HUES6 (cell line): Measurements from ENCODE around the gene MAPK8IP3.

Experiments used
- H3K27ac ChIP-seq: 2 replicates; pipeline ENCODE4 v1.7.0; 2013; ENCODE audit warnings: low read depth, mild to moderate bottlenecking, low read length, inconsistent platforms
- H3K27me3 ChIP-seq: 2 replicates; pipeline ENCODE4 v1.6.1; 2013; ENCODE audit warnings: low read length; ENCODE audit not compliant: control insufficient read depth, insufficient read depth
- H3K36me3 ChIP-seq: 2 replicates; pipeline ENCODE4 v1.6.1; 2013; ENCODE audit warnings: low read length; ENCODE audit not compliant: control insufficient read depth, insufficient read depth
- H3K4me1 ChIP-seq: 2 replicates; pipeline ENCODE4 v1.6.1; 2013; ENCODE audit warnings: low read length; ENCODE audit not compliant: control insufficient read depth, insufficient read depth
- H3K4me3 ChIP-seq: 2 replicates; pipeline ENCODE4 v1.5.1; 2013; ENCODE audit warnings: low read depth, low read length
- H3K9ac ChIP-seq: one replicate; pipeline ENCODE4 v1.6.1; 2013; ENCODE audit warnings: mild to moderate bottlenecking, low read length
- H3K9me3 ChIP-seq: 2 replicates; pipeline ENCODE4 v1.6.1; 2013; ENCODE audit warnings: low read depth, low read length; ENCODE audit not compliant: control insufficient read depth, insufficient read depth

The MAPK8IP3 gene

DNA sequence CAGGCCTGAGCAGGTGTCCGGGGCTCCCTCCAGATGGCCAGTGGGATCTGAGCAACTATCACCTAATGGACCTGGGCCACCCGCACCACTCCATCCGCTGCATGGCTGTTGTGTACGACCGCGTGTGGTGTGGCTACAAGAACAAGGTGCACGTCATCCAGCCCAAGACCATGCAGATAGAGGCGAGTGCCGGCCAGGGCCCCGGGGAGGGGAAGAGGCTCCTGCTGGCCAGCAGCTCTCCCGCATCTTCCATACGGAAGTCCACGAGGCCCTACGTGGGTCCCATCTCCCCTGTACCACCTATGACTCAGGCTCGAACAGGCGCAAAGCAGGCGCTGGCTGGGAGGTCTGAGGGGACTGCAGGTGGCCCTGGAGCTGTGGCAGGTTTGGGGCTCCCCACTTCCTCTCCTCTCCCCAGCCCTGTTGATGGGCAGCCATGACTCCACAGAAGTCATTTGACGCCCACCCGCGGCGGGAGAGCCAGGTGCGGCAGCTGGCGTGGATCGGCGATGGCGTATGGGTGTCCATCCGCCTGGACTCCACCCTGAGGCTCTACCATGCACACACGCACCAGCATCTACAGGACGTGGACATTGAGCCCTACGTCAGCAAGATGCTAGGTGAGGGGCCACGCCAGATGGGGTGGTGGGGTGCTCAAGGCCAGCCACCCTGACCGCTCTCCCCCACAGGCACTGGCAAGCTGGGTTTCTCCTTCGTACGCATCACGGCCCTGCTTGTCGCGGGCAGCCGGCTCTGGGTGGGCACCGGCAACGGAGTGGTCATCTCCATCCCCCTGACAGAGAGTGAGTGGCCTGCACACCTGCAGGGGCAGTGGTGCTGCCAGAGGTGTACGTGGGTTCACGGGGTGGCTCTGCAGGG is 61.4 kb downstream of the MAPK8IP3 start:
- peaks cover 52% of the 10 kb centered on the region for H3K36me3 ChIP-seq

DNA sequence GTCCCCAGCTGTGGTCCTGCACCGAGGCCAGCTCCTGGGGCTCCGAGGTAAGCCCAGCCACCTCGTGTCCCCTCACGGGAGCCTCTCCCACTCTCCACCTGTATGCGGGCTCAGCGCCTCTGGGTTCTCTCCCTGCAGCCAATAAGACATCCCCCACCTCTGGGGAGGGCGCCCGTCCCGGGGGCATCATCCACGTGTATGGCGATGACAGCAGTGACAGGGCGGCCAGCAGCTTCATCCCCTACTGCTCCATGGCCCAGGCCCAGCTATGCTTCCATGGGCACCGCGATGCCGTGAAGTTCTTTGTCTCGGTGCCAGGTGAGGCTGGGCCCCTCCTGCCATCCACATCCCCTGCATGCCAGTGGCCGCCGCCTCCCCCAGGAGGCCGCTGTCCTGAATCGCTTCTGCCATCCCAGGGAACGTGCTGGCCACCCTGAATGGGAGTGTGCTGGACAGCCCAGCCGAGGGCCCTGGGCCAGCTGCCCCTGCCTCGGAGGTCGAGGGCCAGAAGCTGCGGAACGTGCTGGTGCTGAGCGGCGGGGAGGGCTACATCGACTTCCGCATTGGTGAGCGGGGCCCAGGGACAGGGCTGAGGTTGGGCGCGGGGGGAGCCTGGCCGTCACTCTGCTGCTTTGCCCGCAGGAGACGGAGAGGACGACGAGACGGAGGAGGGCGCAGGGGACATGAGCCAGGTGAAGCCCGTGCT is 62.2 kb downstream of the MAPK8IP3 start:
- Histone ChIP-seq H3K27me3 (no peaks in the 10 kb centered on the region), H3K9ac (no peak overlapping the region), H3K4me1 (peaks cover 15% of the 10 kb centered on the region), H3K4me3 (no peak overlapping the region), H3K36me3 (peaks cover 45% of the 10 kb centered on the region), H3K9me3 (no peaks in the 10 kb centered on the region), H3K27ac (no peak overlapping the region)

More for the DNA sequence above, 61.4 kb downstream of the MAPK8IP3 start:
- Histone ChIP-seq H3K9me3 (no peaks in the 10 kb centered on the region), H3K27ac (no peak overlapping the region), H3K27me3 (no peaks in the 10 kb centered on the region), H3K9ac (no peak overlapping the region), H3K4me3 (no peak overlapping the region), H3K4me1 (peaks cover 15% of the 10 kb centered on the region)

DNA sequence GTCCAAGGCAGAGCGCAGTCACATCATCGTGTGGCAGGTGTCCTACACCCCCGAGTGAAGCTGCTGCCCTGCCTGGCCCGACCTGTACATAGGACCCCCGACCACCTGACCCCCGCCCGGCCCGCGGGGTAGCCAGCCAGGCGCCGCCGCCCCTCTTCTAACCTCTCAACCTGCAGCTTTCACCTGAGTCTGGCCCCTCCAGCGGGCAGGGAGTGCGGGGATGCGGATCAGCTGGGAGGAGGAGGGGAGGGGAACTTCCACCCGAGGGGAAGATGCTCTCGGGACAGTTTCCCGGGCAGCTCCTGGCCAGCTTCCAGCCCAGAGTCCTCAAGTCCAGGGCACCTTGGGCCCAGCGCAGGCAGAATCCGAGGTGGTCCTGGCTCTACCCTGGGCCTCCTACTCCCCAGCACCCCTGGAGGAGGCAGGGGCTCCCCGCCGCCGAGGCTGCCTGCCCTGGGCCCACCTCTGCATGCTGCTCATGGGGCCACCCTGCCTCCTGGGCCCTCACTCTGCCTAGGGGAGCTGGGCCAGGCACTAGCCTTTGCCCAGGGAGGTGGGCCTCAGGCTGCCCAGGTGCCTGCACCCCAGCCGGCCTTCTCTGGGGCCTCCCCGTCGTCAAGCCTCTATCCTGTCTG is 62.9 kb downstream of the MAPK8IP3 start:
- Histone ChIP-seq H3K4me1 (peaks cover 14% of the 10 kb centered on the region), H3K27ac (no peak overlapping the region), H3K36me3 (peaks cover 45% of the 10 kb centered on the region)

DNA sequence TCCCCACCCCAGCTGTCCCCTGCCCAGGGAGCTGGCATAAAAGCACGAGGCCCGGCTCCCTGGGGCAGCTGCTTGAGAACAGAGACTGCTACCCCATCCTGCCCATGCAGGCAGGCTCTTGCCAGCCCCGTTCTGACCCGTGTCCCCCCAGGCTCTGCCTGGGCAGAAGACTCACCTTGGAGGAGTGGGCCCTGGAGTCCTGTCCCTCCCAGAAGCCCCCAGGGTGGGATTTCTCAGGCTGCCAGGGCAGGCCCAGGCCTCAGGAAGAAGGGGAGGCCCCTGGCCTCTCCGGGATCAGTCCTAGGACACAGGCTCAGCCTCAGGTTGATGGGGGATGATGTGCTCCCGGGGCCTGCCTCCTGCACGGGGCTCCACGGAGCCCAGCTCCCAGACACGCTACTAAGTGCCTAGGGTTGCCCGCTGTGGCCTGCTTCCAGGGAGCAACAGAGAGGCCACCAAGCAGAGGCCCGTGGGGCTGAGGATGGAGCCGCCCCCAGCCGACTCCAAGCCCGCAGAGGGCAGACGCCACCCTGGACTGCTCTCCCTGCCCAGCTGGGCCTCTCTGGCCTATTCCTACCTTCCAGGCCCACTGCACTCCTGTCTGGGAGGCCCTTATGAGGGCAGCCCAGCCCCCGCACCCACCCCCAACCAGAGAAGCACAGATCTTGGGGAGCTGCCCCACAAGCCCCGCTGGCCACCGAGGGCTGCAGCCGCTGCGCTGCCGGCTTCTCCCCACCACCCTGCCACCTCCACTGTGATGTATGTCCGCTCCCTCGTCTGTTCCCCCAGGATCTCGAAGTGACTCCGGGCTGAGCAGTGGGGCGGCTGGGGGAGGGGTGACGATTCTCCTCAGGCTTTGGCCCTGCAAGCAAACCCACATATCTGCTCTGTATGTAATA is 63.7 kb downstream of the MAPK8IP3 start:
- peak overlapping the region; percentile 99 for H3K4me3 ChIP-seq
- peaks cover 46% of the 10 kb centered on the region for H3K36me3 ChIP-seq
- no peaks in the 10 kb centered on the region for H3K9me3 ChIP-seq
- no peak overlapping the region for H3K9ac ChIP-seq
- no peaks in the 10 kb centered on the region for H3K27me3 ChIP-seq
- peaks cover 15% of the 10 kb centered on the region for H3K4me1 ChIP-seq
- no peak overlapping the region for H3K27ac ChIP-seq

More for the DNA sequence above, 62.9 kb downstream of the MAPK8IP3 start:
- no peak overlapping the region for H3K9ac ChIP-seq
- H3K4me3 ChIP-seq: no peak overlapping the region
- no peaks in the 10 kb centered on the region for H3K9me3 ChIP-seq
- H3K27me3 ChIP-seq: no peaks in the 10 kb centered on the region

DNA sequence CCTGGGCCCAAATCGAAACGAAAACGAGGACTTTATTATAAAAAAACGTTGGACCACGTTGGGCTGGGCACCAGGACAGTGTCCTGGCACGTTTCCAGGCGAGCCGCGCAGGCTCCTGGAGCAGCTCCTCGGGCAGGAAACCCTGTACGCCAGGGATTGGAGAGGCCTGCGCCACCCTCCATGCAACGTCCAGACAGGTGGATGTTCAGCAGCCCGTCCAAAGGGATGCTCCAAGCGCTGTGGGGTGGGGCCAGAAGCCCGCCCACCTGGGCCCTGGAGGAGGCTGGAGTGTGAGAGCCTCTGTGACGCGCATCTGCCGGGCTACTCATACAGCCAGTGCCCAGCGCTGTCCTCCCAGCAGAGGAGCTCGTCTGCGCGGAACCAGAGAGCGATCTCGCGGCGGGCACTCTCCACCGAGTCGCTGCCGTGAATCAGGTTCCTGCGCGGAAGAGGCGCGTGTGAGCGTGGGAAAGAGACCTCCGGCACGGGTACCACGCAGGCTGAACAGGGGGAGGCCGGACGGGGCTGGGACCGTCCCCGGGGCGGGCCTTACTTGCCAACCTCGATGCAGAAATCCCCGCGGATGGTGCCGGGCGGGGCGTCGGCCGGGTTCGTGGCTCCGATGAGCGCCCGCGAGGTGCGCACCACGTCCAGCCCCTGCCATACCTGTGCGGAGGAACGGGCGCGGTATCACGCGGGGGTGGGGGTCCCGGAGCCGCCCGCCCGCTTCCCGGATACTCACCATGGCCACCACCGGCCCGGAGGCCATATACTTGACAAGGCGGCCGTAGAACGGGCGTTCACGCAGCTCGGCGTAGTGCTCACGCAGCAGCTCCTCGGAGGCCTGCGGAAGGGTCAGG is 64.6 kb downstream of the MAPK8IP3 start:
- peaks cover 15% of the 10 kb centered on the region for H3K4me1 ChIP-seq

DNA sequence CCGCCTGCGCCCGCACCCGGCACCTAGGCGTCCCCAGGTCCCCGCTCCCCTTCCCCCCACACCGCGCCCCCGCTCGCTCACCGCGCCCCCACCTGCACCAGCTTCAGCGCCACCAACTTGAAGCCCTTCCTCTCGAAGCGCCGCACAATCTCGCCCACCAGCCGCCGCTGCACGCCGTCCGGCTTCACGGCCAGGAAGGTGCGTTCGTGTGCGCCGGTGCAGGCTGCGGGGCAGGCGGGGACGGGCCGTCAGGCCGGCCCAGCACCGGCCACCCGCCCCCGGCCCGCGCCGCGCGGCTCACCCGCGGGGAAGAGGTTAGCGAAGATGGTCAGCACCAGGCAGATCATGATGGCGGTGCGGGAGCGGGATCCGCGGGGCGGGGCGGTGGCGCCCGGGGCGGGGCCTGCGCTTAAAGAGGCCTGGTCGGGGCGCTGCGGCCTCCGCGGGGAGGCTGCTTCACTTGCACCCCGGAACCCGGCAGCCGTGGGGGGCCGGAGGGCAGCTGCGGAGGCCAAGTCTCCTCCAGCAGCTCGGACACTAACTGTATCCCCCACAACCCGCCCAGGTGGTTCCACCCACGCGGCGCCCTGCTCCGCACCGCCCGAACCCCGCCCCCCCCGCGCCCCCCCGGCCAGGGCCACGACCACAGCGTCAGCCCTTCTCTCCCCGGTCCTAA is 65.3 kb downstream of the MAPK8IP3 start, which contains the start of gene NME3:
Gene NME3 (minus strand): TSS at position 356 of the 676 bp plus-strand sequence. CDS start 9 bp downstream, at position 347.
- peaks cover 15% of the 10 kb centered on the region for H3K4me1 ChIP-seq
- H3K27me3 ChIP-seq: no peaks in the 10 kb centered on the region
- H3K27ac ChIP-seq: peak within 1 kb of the TSS; percentile 94
- H3K36me3 ChIP-seq: peaks cover 43% of the 10 kb centered on the region
- H3K9ac ChIP-seq: peak within 1 kb of the TSS; percentile 98
- no peaks in the 10 kb centered on the region for H3K9me3 ChIP-seq
- peak within 1 kb of the TSS; percentile 99 for H3K4me3 ChIP-seq

More for the DNA sequence above, 64.6 kb downstream of the MAPK8IP3 start:
- Histone ChIP-seq H3K4me3 (peak overlapping the region; percentile 99), H3K27me3 (no peaks in the 10 kb centered on the region), H3K9me3 (no peaks in the 10 kb centered on the region), H3K36me3 (peaks cover 44% of the 10 kb centered on the region), H3K27ac (no peak overlapping the region), H3K9ac (peak overlapping the region; percentile 73)

DNA sequence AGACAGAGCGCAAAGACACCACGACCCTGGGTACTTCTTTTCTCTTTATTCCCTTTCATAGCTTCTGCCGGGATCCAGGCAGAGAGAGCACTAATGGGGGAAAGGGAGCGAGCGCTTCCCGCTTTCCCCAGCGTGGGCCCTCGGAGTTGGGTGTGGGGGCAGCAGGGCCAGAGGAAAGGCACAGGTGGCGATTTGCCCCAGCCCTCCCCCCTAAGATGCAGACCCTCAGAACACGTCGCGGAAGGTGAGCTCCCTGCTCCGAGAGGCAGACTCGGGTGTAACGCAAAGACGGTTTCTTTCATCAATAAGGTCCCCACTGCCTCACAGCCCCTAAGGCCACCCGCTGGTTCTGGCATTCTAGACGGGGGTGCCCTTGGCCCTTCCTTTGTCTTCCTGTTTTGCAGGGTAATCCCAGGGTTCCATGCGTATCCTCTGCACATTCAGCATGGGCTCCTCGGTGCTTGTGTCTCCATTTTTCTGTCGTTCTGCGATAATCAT is 65.9 kb downstream of the MAPK8IP3 start:
- no peaks in the 10 kb centered on the region for H3K9me3 ChIP-seq
- H3K9ac ChIP-seq: peak overlapping the region; percentile 98
- peaks cover 46% of the 10 kb centered on the region for H3K36me3 ChIP-seq
- peaks cover 15% of the 10 kb centered on the region for H3K4me1 ChIP-seq
- no peaks in the 10 kb centered on the region for H3K27me3 ChIP-seq
- H3K27ac ChIP-seq: peak overlapping the region; percentile 94
- H3K4me3 ChIP-seq: peak overlapping the region; percentile 99

DNA sequence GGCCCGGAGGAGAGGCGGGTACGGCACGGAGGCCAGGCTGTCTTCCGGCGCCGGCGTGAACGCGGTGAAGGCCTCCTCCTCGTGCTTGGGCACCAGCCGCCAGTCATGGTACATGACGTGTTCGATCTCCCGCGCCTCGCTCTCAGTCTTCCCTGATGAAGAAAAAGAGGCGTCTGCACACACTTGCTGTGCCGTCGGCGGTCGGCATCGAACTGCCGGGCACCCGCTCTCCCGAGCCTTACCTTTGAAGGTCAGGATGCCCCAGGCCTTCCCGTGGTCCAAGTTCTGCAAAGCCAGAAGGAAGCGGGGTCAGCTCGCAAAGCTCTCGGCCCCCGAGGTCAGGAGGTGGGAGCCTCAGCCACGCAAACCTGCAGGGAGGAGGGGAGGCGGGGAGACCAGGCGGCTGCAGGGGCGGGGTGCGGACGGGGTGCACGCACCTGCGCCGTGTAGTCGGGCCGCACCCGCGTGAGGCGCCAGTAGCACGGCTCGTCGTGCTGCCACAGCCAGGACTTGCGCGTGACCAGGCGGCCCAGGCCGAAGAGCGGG is 66.4 kb downstream of the MAPK8IP3 start, which contains the start of gene EME2:
Gene EME2 (plus strand): TSS at position 449 of the 546 bp plus-strand sequence. CDS start 418 bp downstream, outside the sequence.
- peak within 1 kb of the TSS; percentile 99 for H3K4me3 ChIP-seq
- peaks cover 46% of the 10 kb centered on the region for H3K36me3 ChIP-seq
- H3K9ac ChIP-seq: peak within 1 kb of the TSS; percentile 98
- peaks cover 15% of the 10 kb centered on the region for H3K4me1 ChIP-seq
- H3K27ac ChIP-seq: peak within 1 kb of the TSS; percentile 94
- H3K27me3 ChIP-seq: no peaks in the 10 kb centered on the region
- no peaks in the 10 kb centered on the region for H3K9me3 ChIP-seq
